Smooth muscle cell (in vitro differentiated cells): ENCODE measurements around the gene ATAD3C. TPM values are rescaled to one million over a fixed set of nuclear protein-coding genes. Genes with fewer than 3 reads are reported as not detected.

ENCODE experiments used
- DNase-seq: peaks from one replicate; lab custom pipeline; 2025; ENCODE audit not compliant: unreplicated experiment; lab: John Stamatoyannopoulos, UW
- H2AFZ ChIP-seq: fragments of 200-600 bp; sonication (generic); 2 replicates; pipeline ENCODE4 v1.6.0; 2016; ENCODE audit warnings: antibody characterized with exemption, low read depth, mild to moderate bottlenecking
- H3F3A ChIP-seq: fragments of 200-600 bp; sonication (generic); 2 replicates; pipeline ENCODE4 v1.6.0; 2017; ENCODE audit warnings: antibody characterized with exemption, low read depth
- H3K27ac ChIP-seq: fragments of 200-600 bp; sonication (generic); 2 replicates; pipeline ENCODE4 v1.5.1; 2016; ENCODE audit warnings: low read depth, mild to moderate bottlenecking
- H3K27me3 ChIP-seq: fragments of 200-600 bp; sonication (generic); 2 replicates; pipeline ENCODE4 v1.6.1; 2016; ENCODE audit warnings: low read depth, mild to moderate bottlenecking
- H3K36me3 ChIP-seq: fragments of 200-600 bp; sonication (generic); 2 replicates; pipeline ENCODE4 v1.5.1; 2016; ENCODE audit warnings: low read depth
- H3K4me1 ChIP-seq: fragments of 200-600 bp; sonication (generic); 2 replicates; pipeline ENCODE4 v1.5.1; 2016; ENCODE audit warnings: low read depth
- H3K4me2 ChIP-seq: fragments of 200-600 bp; sonication (generic); 2 replicates; pipeline ENCODE4 v1.6.0; 2016; ENCODE audit warnings: mild to moderate bottlenecking
- H3K4me3 ChIP-seq: fragments of 200-600 bp; sonication (generic); 2 replicates; pipeline ENCODE4 v1.5.1; 2016; ENCODE audit warnings: mild to moderate bottlenecking
- H3K79me2 ChIP-seq: fragments of 200-600 bp; sonication (generic); 2 replicates; pipeline ENCODE4 v1.6.0; 2016; ENCODE audit warnings: low read depth, mild to moderate bottlenecking
- H3K9ac ChIP-seq: fragments of 200-600 bp; sonication (generic); 2 replicates; pipeline ENCODE4 v1.6.0; 2016; ENCODE audit warnings: low read depth
- H3K9me3 ChIP-seq: fragments of 200-600 bp; sonication (generic); replicated peaks from 2 replicates; pipeline ENCODE4 v1.5.1; 2016; ENCODE audit warnings: low read depth
- H4K20me1 ChIP-seq: fragments of 200-600 bp; sonication (generic); 2 replicates; pipeline ENCODE4 v1.6.0; 2016; ENCODE audit warnings: low read depth
- CTCF ChIP-seq: fragments of 200-600 bp; sonication (generic); IDR thresholded peaks from 2 replicates; pipeline ENCODE4 v1.5.1; 2017; ENCODE audit warnings: borderline replicate concordance, mild to moderate bottlenecking, antibody characterized with exemption; ENCODE audit not compliant: insufficient read depth, poor library complexity, severe bottlenecking
- WGBS: methylation state at CpG from one replicate; pipeline ENCODE4 v1.1.7; 2016; ENCODE audit warnings: low lambda C conversion rate; 5-methylcytosine and 5-hydroxymethylcytosine counted together
- polyA plus RNA-seq: library from polyadenylated mRNA; unstranded; fragments of >200 nt; fragmentation: Nextera tagmentation; extraction: Ambion mirVana; gene quantifications from 2 replicates; pipeline ENCODE4 v1.2.1, GENCODE V29; 2016
- total RNA-seq: library from RNA; depleted of rRNA; stranded (reverse); fragments of >200 nt; gene quantifications from 2 replicates; pipeline ENCODE4 v1.2.3, GENCODE V29; 2014

The ATAD3C gene
- total and polyA plus RNA-seq, 2 experiments from 2014 or later: 0.09 to 0.86 TPM

DNA sequence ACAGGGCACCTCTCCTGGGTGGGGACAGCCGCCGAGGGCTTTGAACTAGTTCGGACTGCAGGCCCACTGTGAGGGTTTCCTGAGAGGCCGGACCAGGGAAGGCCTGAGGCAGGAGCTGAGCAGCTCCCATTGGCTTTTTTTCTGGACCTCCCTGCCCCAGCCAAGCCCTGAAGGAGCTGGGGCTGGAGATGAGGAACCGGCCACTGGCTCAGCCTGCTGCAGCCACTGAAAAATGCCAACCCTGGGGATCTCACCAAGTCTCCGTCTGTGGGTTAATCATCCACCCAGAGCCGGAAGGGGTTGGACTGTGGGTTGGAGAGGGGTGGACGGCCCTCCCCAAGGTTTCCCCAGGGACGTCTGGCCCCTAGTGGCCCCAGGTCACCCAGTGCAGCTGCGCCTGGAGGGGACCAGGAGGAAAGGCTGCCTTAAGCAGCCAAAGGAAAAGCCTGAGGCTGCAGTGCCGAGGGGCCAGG lies 11.5 kb upstream of the ATAD3C start:
- H3K4me2 ChIP-seq: peak overlapping the region; percentile 97
- WGBS: 48% methylated on average over 11 of the region's 11 CpGs
- H3K4me3 ChIP-seq: no peak overlapping the region
- peaks cover 26% of the 10 kb centered on the region for H4K20me1 ChIP-seq
- no peak overlapping the region for H2AFZ ChIP-seq
- peaks cover 31% of the 10 kb centered on the region for H3K4me1 ChIP-seq
- H3K9ac ChIP-seq: no peak overlapping the region
- peaks cover 16% of the 10 kb centered on the region for H3K79me2 ChIP-seq
- H3K27me3 ChIP-seq: no peaks in the 10 kb centered on the region
- H3K27ac ChIP-seq: no peak overlapping the region
- TF ChIP-seq CTCF: no peak
- H3F3A ChIP-seq: peaks cover 14% of the 10 kb centered on the region
- H3K9me3 ChIP-seq: no peaks in the 10 kb centered on the region
- H3K36me3 ChIP-seq: no peaks in the 10 kb centered on the region
- no peak for DNase-seq

- TF ChIP-seq CTCF: no peak
- 96% methylated on average over 44 of the region's 45 CpGs for WGBS
- no peaks in the 10 kb centered on the region for H3K9me3 ChIP-seq
- peaks cover 26% of the 10 kb centered on the region for H4K20me1 ChIP-seq
- H3K36me3 ChIP-seq: no peaks in the 10 kb centered on the region
- H3F3A ChIP-seq: peaks cover 14% of the 10 kb centered on the region
- no peak overlapping the region for H3K4me3 ChIP-seq
- no peak overlapping the region for H3K9ac ChIP-seq
- H3K4me1 ChIP-seq: peaks cover 23% of the 10 kb centered on the region
- H3K27ac ChIP-seq: no peak overlapping the region
- DNase-seq: no peak
- peaks cover 16% of the 10 kb centered on the region for H3K79me2 ChIP-seq
- peak overlapping the region; percentile 97 for H3K4me2 ChIP-seq
- H3K27me3 ChIP-seq: no peaks in the 10 kb centered on the region
- H2AFZ ChIP-seq: no peak overlapping the region
Measured at GRCh38 chr1:1438531-1439381, 10.7 kb upstream of the ATAD3C start.

DNA sequence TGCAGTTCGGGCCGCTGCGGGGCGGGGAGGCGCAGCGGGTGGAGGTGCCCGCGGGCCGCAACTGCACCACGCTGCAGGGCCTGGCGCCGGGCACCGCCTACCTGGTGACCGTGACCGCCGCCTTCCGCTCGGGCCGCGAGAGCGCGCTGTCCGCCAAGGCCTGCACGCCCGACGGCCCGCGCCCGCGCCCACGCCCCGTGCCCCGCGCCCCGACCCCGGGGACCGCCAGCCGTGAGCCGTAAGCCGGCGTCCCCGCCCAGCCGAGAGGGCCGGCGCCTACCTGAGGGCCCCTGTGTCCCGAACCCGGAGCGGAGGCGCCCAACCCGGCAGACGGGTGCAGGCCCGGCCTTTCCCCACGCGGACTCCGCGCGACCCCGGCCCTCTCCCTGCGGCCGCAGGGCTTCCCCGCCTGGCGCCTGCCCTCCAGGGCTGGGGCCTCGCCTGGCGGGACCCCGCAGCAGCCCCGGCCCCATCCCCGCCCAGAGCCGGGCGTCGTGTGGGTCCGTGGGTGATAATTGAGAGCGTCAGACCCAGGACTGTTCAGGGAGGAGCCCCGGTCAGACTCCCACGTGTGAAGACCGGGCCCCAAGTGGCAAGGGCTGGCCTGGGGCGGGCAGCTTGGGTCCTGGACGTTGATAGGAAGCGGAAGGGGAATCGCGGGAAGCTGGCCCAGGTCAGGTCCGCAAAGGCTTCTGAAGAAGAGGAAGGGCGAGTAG lies 9.8 kb upstream of the ATAD3C start:
- no peak for DNase-seq
- Histone ChIP-seq H3K27me3 (no peaks in the 10 kb centered on the region), H4K20me1 (peaks cover 26% of the 10 kb centered on the region), H3K27ac (no peak overlapping the region), H3K36me3 (no peaks in the 10 kb centered on the region), H3K4me3 (no peak overlapping the region), H3K9me3 (no peaks in the 10 kb centered on the region), H2AFZ (no peak overlapping the region), H3K4me1 (peaks cover 14% of the 10 kb centered on the region), H3F3A (peaks cover 6% of the 10 kb centered on the region), H3K4me2 (no peak overlapping the region), H3K79me2 (peaks cover 16% of the 10 kb centered on the region), H3K9ac (no peak overlapping the region)
- TF ChIP-seq CTCF: no peak
- WGBS: 97% methylated on average over 25 of the region's 82 CpGs
